GM18520 (cell line): ENCODE measurements around the gene CXCL11.
"Not testable (repeated sequence)": the region's sequence is repeated elsewhere in the genome, so short reads cannot be mapped to it uniquely, and the experiment has no call there.

ENCODE experiments used
- ATAC-seq: cut with Tn5 transposase; IDR thresholded peaks from one replicate; pipeline ENCODE4 v1.9.1; 2021; ENCODE audit not compliant: unreplicated experiment

The CXCL11 gene

GRCh38 chr4:76043306-76043705, 7.4 kb upstream of the CXCL11 start:
- not testable (repeated sequence) for ATAC-seq

GRCh38 chr4:76042241-76042998, 6.5 kb upstream of the CXCL11 start:
- not testable (repeated sequence) for ATAC-seq

GRCh38 chr4:76036855-76037254, 985 bp upstream of the CXCL11 start:
- ATAC-seq: no peak

- peak; percentile 70 for ATAC-seq
Measured at GRCh38 chr4:76035141-76035540, 729 bp downstream of the CXCL11 start.

- ATAC-seq: no peak
Measured at GRCh38 chr4:76029300-76029699, 6.6 kb downstream of the CXCL11 start.

- no peak for ATAC-seq
Measured at GRCh38 chr4:76028350-76028765, 7.5 kb downstream of the CXCL11 start.

- no peak for ATAC-seq
Measured at GRCh38 chr4:76024065-76024464, 11.8 kb downstream of the CXCL11 start.

- no peak for ATAC-seq
Measured at GRCh38 chr4:76023389-76023788, 12.5 kb downstream of the CXCL11 start, which contains the start of gene CXCL10. Gene CXCL10 (minus strand): TSS chr4:76023497. CDS start chr4:76023431, 66 bp downstream.

- ATAC-seq: no peak
Measured at GRCh38 chr4:76022677-76023076, 13.2 kb downstream of the CXCL11 start.

- ATAC-seq: no peak
Measured at GRCh38 chr4:76022031-76022430, 13.8 kb downstream of the CXCL11 start.

- ATAC-seq: no peak
Measured at GRCh38 chr4:76017056-76017686, 18.7 kb downstream of the CXCL11 start.

GRCh38 chr4:76016393-76016792, 19.5 kb downstream of the CXCL11 start:
- peak; percentile 45 for ATAC-seq

GRCh38 chr4:76013540-76013939, 22.3 kb downstream of the CXCL11 start:
- no peak for ATAC-seq

GRCh38 chr4:76012388-76012801, 23.5 kb downstream of the CXCL11 start:
- ATAC-seq: no peak

GRCh38 chr4:76011700-76012387, 24.0 kb downstream of the CXCL11 start:
- ATAC-seq: peak; percentile 50

- no peak for ATAC-seq
Measured at GRCh38 chr4:76011018-76011670, 24.7 kb downstream of the CXCL11 start.

- no peak for ATAC-seq
Measured at GRCh38 chr4:76010576-76010975, 25.3 kb downstream of the CXCL11 start.

GRCh38 chr4:76009311-76009710, 26.6 kb downstream of the CXCL11 start:
- no peak for ATAC-seq

- ATAC-seq: no peak
Measured at GRCh38 chr4:76007089-76007862, 28.6 kb downstream of the CXCL11 start, which contains the start of gene CXCL9. Gene CXCL9 (minus strand): TSS chr4:76007509. CDS start chr4:76007449, 60 bp downstream.

- ATAC-seq: no peak
Measured at GRCh38 chr4:76003620-76004019, 32.2 kb downstream of the CXCL11 start.
